22Rv1 (cell line): ENCODE measurements around the gene RAI1.

Experiments
- ZFX ChIP-seq: fragments of 450-650 bp; IDR thresholded peaks from 2 replicates; pipeline ENCODE4 v1.6.1; 2017; ENCODE audit warnings: antibody characterized with exemption, borderline replicate concordance
- TF ChIP-seq, protein P1 (sequence below): fragments of 450-650 bp; IDR thresholded peaks from 2 replicates; pipeline ENCODE4 v1.5.1; 2017; ENCODE audit warnings: mild to moderate bottlenecking

DNA sequence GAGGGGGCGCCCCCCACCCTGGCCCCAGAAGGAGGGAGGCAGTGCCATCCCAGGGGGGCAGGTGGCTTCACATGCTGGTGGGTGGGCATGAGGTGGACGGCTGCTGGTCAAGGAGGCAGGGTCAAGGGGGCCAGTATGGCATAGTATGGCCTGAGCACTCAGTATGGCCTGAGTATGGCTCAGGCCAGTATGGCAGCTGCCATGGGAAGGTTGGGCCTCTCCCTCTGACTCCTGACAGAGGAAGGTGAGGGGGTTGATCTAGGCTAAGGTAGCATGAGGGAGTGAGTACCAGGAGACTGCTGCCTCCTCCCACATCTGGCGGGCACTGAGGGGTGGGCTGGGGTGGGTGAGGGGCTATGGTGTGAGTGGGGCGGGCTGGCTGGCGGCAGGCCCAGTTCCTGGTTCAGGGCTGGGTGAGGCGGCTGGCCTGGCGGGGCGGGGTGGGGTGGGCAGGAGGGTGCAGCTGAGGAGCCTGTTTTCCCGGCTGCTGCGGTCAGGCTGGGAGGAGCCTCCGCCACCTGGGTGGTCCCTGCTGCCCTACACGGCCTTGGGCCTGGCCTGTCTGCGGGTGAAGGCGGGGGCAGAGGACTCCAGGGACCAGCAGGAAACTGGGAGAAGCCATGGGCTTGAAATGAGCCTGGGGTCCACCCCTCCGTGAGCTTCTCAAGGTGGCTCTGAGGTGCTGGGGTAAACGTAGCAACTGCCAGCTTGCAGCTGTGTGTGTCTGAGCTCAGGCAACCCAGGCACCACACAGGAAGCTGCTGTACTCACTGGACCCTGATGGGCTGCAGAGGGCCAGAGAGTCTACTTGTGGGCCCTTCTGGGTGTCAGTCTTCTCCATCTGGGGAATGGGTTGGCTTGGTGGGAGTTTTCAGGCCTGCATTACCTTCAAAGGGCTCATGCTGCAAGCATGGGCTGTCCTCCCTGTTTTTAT is 57.0 kb downstream of the RAI1 start:
- TF ChIP-seq, protein P1, sequence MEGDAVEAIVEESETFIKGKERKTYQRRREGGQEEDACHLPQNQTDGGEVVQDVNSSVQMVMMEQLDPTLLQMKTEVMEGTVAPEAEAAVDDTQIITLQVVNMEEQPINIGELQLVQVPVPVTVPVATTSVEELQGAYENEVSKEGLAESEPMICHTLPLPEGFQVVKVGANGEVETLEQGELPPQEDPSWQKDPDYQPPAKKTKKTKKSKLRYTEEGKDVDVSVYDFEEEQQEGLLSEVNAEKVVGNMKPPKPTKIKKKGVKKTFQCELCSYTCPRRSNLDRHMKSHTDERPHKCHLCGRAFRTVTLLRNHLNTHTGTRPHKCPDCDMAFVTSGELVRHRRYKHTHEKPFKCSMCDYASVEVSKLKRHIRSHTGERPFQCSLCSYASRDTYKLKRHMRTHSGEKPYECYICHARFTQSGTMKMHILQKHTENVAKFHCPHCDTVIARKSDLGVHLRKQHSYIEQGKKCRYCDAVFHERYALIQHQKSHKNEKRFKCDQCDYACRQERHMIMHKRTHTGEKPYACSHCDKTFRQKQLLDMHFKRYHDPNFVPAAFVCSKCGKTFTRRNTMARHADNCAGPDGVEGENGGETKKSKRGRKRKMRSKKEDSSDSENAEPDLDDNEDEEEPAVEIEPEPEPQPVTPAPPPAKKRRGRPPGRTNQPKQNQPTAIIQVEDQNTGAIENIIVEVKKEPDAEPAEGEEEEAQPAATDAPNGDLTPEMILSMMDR: no peak
- no peak for TF ChIP-seq ZFX
